Umbilical cord (tissue), 2 donors: Measurements from ENCODE around the gene KIF6. TPM values are rescaled to one million over a fixed set of nuclear protein-coding genes. Genes with fewer than 3 reads are reported as not detected.

Source experiments
- DNase-seq: peaks from one replicate; pipeline ENCODE4 v3.0.0-alpha.2; 2015; ENCODE audit warnings: low spot score
- total RNA-seq: library from RNA; depleted of rRNA; stranded (reverse); fragments of >200 nt; gene quantifications from one replicate; pipeline ENCODE4 v1.2.3, GENCODE V29; 2014; ENCODE audit warnings: low replicate concordance; ENCODE audit not compliant: insufficient read depth

The KIF6 gene
- total RNA-seq, 1 donor from 2014 or later, result 1.2 TPM

- DNase-seq, result no peak
These were observed 403.4 kb downstream of the KIF6 start for GRCh38 chr6:39321761-39322160.

GRCh38 chr6:39320363-39320984, 404.7 kb downstream of the KIF6 start:
- DNase-seq, result no peak

- DNase-seq, result no peak
These were observed 405.4 kb downstream of the KIF6 start for GRCh38 chr6:39319621-39320362.

GRCh38 chr6:39317256-39317655, 408.0 kb downstream of the KIF6 start:
- DNase-seq, result no peak

- no peak for DNase-seq
These were observed 410.9 kb downstream of the KIF6 start, which contains the start of gene KCNK17 for GRCh38 chr6:39314273-39314795. KCNK17 (minus strand) TSS chr6:39314419; CDS start chr6:39314320, 99 bp downstream.

- no peak for DNase-seq
These were observed 411.5 kb downstream of the KIF6 start for GRCh38 chr6:39313526-39314272.

GRCh38 chr6:39312912-39313525, 412.2 kb downstream of the KIF6 start:
- DNase-seq, result no peak

- no peak for DNase-seq
These were observed 414.7 kb downstream of the KIF6 start for GRCh38 chr6:39310542-39310941.

GRCh38 chr6:39309942-39310531, 415.2 kb downstream of the KIF6 start:
- peak; percentile 43 for DNase-seq

- no peak for DNase-seq
These were observed 417.7 kb downstream of the KIF6 start for GRCh38 chr6:39307462-39307861.

- no peak for DNase-seq
These were observed 420.3 kb downstream of the KIF6 start for GRCh38 chr6:39304951-39305350.

- DNase-seq, result no peak
These were observed 421.6 kb downstream of the KIF6 start for GRCh38 chr6:39303425-39304153.

- DNase-seq, result peak; percentile 72
These were observed 422.4 kb downstream of the KIF6 start for GRCh38 chr6:39302669-39303424.

- DNase-seq, result no peak
These were observed 423.2 kb downstream of the KIF6 start for GRCh38 chr6:39302011-39302410.

GRCh38 chr6:39301606-39302005, 423.6 kb downstream of the KIF6 start:
- no peak for DNase-seq

- DNase-seq, result no peak
These were observed 424.5 kb downstream of the KIF6 start for GRCh38 chr6:39300739-39301138.

- no peak for DNase-seq
These were observed 427.1 kb downstream of the KIF6 start for GRCh38 chr6:39298061-39298460.

- DNase-seq, result no peak
These were observed 428.2 kb downstream of the KIF6 start for GRCh38 chr6:39296745-39297640.

- DNase-seq, result peak; percentile 34
These were observed 429.6 kb downstream of the KIF6 start for GRCh38 chr6:39295611-39296011.
